ENCODE data around the gene KCTD11. TPM values are rescaled to one million over a fixed set of nuclear protein-coding genes. Genes with fewer than 3 reads are reported as not detected.

KCTD11 gene
- total and polyA plus RNA-seq, 7 donors: 2.9 to 13.2 (median 5.1) TPM

DNA sequence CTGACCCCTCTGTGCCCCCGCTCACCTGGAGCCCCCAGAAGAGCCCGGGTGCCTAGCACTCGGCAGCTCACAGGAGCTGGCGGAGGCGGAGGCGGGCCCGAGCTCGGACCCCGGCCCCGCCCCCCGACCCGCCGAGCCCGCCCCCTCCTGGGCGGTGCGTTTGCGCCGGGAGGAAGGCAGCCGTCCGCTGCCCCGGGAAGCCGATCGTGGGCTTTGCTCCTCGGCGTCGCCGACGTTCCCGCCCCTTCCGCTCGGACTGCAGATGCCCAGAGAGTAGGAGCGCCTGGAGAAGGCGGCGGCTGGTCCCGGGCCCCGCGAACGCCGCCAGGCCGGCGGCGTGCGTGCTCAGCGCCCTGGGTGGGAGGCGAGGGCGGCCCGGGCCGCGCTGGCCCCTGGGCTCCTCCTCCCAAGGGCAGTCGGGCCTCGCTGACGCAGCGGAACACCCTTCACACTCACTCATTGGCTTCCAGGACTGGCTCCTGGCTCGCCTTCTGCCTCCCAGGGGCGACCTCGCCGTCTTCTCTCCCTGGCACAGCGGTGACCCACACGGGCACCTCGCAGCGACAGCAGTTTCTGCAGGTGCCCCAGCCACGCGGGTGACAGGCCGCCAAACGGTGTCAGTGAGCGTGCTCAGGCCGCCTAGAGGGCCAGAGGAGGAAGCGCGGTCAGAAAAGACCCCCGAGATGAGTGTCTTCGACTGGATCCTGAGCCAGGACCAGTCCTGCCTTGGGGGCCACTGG lies 42.7 kb downstream of the KCTD11 start, which contains the start of gene PLSCR3:
TSS of gene PLSCR3 (minus strand) at position 74 of the 740 bp plus-strand sequence. CDS start 415 bp downstream, outside the sequence.
- intact Hi-C loops (cut with DNase I): loop anchor here (5.0 kb wide), 4 partner anchors 37 to 93 kb away; partner anchors contain the start of genes KCTD11 (in 1 of the 2) and TMEM95 (in 1 of the 2)
- H3K4me3 ChIP-seq: peak within 1 kb of the TSS; percentile 95
- 0 to 1% (median 1%) methylated on average over 55 to 71 of the region's 71 CpGs for whole genome bisulfite sequencing, 3 donors
- H3K27ac ChIP-seq: peak within 1 kb of the TSS; percentile 91
- no peaks in the 10 kb centered on the region for H3K9me3 ChIP-seq
- TF ChIP-seq, protein P1, sequence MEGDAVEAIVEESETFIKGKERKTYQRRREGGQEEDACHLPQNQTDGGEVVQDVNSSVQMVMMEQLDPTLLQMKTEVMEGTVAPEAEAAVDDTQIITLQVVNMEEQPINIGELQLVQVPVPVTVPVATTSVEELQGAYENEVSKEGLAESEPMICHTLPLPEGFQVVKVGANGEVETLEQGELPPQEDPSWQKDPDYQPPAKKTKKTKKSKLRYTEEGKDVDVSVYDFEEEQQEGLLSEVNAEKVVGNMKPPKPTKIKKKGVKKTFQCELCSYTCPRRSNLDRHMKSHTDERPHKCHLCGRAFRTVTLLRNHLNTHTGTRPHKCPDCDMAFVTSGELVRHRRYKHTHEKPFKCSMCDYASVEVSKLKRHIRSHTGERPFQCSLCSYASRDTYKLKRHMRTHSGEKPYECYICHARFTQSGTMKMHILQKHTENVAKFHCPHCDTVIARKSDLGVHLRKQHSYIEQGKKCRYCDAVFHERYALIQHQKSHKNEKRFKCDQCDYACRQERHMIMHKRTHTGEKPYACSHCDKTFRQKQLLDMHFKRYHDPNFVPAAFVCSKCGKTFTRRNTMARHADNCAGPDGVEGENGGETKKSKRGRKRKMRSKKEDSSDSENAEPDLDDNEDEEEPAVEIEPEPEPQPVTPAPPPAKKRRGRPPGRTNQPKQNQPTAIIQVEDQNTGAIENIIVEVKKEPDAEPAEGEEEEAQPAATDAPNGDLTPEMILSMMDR (IDR thresholded peaks at IDR 0.05): no peak
- no peaks in the 10 kb centered on the region for H3K27me3 ChIP-seq (ENCODE audit: insufficient read depth in 3 of 3, low read length in 2 of 3)
- ATAC-seq (peak; percentile 89 to 91 (median 90)), DNase-seq (peak; percentile 89 to 92)
- no peaks in the 10 kb centered on the region for H3K4me1 ChIP-seq
- H3K36me3 ChIP-seq (ENCODE audit: insufficient read depth in 1 of 2, low read depth in 1 of 2): peaks cover 3 to 30% of the 10 kb centered on the region in 2 donors

DNA sequence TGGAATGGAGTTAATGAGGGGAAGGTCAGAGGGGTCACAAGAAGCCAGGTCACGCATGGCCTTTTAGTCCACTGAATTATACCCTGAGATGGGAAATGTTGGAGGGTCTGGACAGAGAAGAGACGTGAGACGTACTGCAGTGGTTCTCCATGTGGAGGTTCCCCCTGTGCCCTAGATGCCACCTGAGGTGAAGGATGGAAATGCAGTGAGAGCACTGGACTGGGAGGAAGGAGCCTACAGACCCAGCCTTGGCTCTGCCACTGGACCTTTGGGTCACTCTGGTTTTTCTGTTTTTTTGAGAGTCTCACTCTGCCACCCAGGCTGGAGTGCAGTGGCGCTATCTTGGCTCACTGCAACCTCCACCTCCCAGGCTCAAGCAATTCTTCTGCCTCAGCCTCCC lies 44.2 kb downstream of the KCTD11 start:
- Histone ChIP-seq H3K36me3 (ENCODE audit: insufficient read depth in 1 of 2, low read depth in 1 of 2) (peaks cover 0 to 17% of the 10 kb centered on the region in 2 donors), H3K4me1 (no peaks in the 10 kb centered on the region), H3K27me3 (ENCODE audit: insufficient read depth in 3 of 3, low read length in 2 of 3) (no peaks in the 10 kb centered on the region), H3K9me3 (no peaks in the 10 kb centered on the region), H3K27ac (no peak overlapping the region), H3K4me3 (no peak overlapping the region)
- DNase-seq: no peak
- ATAC-seq: no peak
- WGBS, 3 donors: 76 to 94% (median 81%) methylated on average over 4 of the region's 4 CpGs
- intact Hi-C loops (cut with DNase I): loop anchor here in 1 of 2 donors (5.0 kb wide), 1 partner anchor 46 kb away; no protein-coding TSS in a partner anchor
- TF ChIP-seq, protein P1 (IDR thresholded peaks at IDR 0.05): no peak

DNA sequence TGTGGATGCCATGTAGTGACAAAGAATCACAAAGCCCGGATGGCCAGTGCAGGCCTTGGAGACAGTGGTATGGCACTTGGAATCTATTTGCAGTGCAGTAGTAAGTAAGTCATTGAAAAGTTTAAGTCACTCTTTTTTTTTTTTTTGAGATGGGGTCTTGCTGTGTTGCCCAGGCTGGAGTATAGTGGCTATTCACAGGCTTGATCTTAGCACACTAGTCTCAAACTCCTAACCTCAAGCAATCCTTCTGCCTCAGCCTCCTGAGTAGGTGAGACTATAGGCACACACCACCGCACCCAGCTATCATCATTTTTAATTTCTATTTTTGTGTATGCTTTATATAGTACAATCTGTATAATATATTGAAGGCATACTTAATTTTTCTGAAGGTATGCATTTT lies 46.6 kb downstream of the KCTD11 start:
- intact Hi-C loops (cut with DNase I): loop anchor here in 1 of 2 donors (5.0 kb wide), 1 partner anchor 44 kb away; no protein-coding TSS in a partner anchor
- H3K27ac ChIP-seq: no peak overlapping the region
- ATAC-seq (no peak), DNase-seq (no peak)
- WGBS, 3 donors: 66 to 95% (median 69%) methylated on average over 2 of the region's 2 CpGs
- peaks cover 9% of the 10 kb centered on the region for H3K4me1 ChIP-seq
- H3K4me3 ChIP-seq: no peak overlapping the region
- H3K36me3 ChIP-seq (ENCODE audit: insufficient read depth in 1 of 2, low read depth in 1 of 2): peaks cover 0 to 7% of the 10 kb centered on the region in 2 donors
- no peaks in the 10 kb centered on the region for H3K9me3 ChIP-seq
- TF ChIP-seq, protein P1 (IDR thresholded peaks at IDR 0.05): no peak
- H3K27me3 ChIP-seq (ENCODE audit: insufficient read depth in 3 of 3, low read length in 2 of 3): no peaks in the 10 kb centered on the region

DNA sequence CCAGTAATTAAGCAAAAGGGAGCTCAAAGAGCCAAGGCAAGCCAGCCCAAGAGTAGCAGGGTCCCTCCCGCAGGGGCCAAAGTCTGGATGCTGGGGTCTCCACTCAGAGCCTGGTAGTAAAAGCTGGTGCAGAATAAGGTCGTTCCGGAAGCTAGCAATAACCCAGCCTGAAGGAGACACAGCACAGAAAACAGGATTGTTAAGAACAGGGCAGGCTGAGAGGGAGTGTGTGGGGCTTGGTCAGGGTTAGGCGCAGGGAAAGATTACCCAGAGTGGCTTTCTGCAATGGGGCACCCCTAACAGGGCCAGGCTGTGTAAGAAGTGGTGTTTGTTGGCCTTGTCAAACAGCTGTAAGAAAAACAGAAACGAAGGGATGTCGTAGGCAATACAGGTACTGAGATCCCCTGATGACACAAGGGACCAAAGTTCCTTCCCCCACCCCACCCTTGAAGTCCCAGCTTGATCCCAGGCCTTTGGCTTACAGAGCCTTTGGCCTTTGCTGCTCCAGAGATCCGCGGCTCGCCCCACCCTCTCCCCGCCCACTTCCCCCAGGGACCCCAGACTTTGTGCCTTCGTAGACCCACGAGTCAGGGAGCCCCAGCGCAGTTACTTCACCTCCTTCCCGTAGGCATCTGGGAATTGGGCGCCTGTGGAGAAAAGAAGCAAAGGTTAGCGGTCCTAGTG lies 51.2 kb downstream of the KCTD11 start:
- Histone ChIP-seq H3K9me3 (no peaks in the 10 kb centered on the region), H3K4me3 (peak overlapping the region; percentile 73), H3K4me1 (peaks cover 9% of the 10 kb centered on the region), H3K27ac (peak overlapping the region; percentile 75), H3K27me3 (ENCODE audit: insufficient read depth in 3 of 3, low read length in 2 of 3) (no peaks in the 10 kb centered on the region), H3K36me3 (ENCODE audit: insufficient read depth in 1 of 2, low read depth in 1 of 2) (peaks cover 0 to 7% of the 10 kb centered on the region in 2 donors)
- peak in 2 of 4 donors; percentile 2 to 6 for ATAC-seq
- WGBS, 3 donors: 10 to 11% (median 10%) methylated on average over 16 of the region's 16 CpGs
- TF ChIP-seq, protein P1 (IDR thresholded peaks at IDR 0.05): no peak
- intact Hi-C loops (cut with DNase I): no loop called here
- peak; percentile 76 to 83 for DNase-seq

All from psoas muscle (tissue), 8 donors.